HG02938 (cell line): Measurements from ENCODE around the gene AKT3.

Experiments used
- ATAC-seq: cut with Tn5 transposase; IDR thresholded peaks from one replicate; pipeline ENCODE4 v1.9.1; 2021; ENCODE audit warnings: mild to moderate bottlenecking, moderate library complexity; ENCODE audit not compliant: unreplicated experiment

Gene AKT3

GRCh38 chr1:243493156-243494129, 356.6 kb downstream of the AKT3 start:
- ATAC-seq = no peak

DNA sequence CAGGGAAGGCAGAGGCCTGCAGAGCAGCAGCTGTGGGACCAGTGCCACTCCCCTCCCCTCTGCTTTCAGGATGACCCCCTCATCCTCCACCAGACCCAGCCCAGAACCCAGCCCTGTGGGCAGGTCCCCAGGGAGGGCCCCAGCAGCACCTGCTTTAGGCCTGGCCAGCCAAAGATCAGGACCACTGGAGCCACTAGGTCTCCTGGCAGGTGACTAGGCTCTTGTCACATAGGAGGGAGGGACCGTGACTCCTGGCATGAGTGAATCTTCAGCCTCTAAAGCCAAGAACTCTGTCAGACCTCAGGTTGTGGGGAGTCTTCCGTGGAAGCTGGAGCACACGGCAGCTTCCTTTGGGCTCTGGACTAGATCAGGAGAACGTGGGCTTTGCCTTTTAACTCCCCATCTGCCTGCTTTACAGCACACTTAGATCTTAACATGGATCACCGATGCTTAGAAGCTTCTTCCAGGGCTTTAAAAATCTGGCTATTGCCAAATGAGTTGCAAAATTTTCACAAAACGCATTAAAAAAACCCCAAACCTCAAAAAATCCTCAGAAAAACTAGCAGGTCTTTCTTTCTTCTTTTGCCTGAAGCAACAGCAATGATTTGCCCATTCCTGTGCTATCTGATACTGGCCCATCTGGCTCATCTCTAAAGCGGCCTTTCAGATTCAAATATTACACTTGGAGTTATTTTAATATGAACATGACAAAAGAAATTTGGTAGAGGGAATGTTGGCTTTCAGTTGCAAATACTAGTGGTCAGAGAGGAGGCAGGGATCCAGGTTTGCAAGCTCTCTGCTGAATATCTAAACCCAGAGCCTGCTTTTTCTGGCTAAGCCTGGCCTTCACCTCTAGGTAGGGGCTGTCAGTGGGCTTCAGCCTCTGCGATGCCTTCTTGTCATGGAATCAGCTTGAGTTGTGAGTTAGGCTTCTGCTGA, 359.0 kb downstream of the AKT3 start:
- ATAC-seq = no peak

DNA sequence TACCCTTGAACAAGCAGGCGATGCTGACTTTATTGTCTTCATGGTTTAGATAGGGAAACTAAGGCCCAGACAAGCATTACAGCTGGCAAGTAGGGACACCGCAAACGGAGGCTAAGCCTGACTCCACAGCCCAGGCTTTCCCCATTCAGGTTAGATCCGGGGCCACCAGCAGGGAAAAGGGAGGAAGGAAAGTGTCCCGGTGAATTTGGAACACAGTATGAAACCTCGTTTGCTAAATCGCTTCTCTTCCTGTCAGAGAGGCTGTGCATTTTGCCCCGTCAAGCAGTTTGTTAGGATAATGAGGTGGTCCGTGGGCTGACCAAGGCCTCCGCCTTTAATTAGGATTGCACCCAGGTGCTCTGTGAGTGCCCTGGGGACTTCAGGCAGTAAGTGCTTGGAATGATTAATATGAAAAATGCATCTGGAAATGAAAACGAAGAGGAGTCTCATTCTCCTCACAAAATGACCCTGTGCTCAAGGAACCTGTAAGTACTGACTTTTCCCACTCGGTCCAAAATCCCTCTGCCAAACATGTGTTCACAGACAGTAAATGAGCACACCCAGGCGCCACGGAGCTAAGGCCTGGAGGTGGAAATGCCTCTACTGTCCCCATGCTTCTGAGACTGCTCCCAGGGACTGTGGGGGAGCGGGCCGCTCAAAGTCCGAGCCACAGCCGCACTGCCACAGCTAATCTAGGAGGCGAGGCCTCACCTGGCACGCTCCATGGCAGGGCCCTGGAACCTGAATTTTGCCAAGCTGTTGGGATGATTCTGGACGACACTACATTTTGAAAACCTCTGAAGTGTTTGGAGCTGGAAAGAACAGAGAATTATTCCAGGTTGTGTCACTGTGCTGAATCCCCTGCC, 360.1 kb downstream of the AKT3 start:
- ATAC-seq = no peak

DNA sequence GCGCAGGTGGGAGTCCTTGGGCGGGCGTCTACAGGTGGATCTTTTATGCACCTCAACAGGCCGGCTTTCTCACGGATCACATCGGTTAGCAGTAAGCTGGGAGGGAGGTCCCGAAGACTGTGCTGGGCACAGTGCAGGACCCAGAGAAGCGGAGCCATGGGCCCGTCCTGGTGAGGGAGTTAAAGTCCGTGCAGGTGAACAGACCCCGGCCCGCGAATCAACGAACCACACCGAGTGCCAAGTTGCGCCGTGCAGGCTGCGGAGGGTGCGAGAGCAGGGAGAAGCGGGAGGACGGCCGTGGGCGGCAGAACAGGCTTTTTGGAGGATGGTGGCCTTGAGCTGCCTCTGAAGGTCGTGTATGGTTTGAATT, 360.9 kb downstream of the AKT3 start:
- ATAC-seq = no peak

DNA sequence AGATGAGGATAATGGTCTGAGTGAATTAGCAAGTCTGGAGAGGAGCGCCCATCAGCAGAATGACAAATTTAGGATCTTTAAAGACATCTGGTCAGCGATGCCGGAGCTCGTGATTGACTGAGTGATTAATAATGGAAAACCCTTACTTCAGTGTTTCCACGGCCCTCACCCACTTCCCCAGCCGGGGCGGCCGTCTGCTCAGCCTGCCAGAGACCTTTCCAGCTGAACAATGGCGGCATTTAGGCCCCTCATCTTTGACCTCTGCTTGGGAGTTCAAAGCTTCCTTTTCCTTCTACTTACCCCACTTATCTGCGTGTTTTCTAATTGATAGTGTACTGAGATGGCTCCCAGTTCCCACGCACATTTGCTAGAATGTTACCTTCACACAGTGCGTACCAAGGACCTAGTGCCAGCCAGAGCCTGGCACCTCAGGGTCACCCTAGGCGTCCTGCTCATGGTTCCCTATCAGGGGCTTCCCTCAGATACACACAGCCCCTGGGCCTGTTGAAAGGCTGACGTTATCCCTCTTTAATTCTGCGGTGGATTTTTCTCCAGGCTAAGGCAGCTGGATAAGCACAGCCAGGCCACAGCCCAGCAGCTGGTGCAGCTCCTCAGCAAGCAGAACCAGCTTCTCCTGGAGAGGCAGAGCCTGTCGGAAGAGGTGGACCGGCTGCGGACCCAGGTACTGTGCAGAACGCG, 361.4 kb downstream of the AKT3 start:
- no peak for ATAC-seq

DNA sequence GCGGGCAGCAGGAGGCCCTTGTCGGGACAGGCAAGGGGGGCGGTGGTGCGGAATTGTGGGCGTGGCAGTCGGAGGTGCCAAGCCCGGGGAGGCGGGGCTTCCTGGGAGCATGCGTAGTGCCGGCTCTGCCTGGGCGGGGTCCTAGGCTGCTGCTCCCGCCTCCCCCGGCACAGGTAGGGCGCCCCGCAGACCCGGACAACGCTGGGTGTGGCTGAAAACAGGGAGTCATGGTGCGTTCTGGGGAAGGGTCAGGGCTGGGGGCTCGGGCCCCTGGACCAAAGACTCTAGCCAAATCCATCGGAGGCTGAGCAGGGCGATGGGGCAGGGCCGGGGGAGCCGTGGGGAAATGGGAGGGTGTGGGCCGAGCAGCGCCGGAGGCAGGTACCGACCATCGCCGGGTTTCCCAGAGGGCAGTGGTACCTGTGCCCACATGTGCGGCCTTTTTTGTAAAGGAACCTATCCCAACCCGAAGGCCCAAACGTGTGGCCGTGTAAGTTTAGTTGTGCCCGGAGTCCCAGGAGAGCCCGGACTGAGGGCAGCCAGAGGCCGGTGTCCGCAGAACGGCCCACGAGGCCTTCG, 362.3 kb downstream of the AKT3 start:
- ATAC-seq = no peak

DNA sequence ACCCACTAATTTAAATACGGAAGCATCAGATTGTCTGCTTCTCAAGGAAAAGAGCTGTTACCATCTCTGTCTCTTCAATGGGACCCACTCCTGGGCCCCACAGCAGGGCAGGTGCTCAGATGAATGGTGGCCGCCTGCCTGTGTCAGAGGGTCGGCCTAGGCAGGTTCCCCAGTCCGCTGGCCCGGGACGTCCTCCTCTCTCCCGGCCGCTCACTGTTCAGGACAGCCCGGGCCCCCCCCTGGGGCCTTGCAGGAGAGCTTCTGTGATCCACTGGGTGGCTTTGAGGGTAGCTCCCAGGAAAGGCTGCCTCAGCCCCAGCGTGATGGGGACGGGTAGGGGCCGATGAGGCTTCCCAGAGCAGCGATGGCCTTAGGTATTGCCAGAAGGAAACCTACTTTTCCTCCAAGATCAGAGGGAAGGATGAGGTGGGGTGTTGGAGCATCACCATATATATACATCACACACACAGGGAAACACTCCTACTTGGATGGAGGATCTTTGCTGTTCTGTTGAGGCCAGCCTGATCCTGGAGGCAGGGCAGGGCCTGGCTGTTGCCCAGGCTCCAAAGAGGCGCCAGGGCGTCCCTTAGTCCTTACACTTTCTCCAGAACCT, 362.9 kb downstream of the AKT3 start:
- no peak for ATAC-seq

DNA sequence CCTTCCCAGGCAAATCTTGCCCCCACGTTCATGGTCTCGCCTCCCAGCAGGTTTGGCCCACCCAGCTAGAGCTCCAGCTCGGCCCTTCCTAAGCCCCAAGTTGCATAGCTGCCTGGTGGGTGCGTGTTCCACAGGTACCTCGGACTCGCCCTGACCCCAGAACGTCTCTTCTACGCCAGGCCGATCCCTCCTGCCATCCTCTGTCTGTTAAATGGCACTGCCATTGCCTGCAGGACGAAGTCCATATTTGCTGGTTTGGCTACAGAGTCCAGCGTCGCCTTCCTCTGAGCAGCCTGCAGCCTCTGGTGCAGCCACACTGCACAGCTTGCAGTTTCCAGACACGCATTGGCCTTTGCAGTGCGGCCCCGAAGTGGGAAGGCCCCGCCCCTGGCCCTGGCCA, 366.1 kb downstream of the AKT3 start:
- no peak for ATAC-seq

DNA sequence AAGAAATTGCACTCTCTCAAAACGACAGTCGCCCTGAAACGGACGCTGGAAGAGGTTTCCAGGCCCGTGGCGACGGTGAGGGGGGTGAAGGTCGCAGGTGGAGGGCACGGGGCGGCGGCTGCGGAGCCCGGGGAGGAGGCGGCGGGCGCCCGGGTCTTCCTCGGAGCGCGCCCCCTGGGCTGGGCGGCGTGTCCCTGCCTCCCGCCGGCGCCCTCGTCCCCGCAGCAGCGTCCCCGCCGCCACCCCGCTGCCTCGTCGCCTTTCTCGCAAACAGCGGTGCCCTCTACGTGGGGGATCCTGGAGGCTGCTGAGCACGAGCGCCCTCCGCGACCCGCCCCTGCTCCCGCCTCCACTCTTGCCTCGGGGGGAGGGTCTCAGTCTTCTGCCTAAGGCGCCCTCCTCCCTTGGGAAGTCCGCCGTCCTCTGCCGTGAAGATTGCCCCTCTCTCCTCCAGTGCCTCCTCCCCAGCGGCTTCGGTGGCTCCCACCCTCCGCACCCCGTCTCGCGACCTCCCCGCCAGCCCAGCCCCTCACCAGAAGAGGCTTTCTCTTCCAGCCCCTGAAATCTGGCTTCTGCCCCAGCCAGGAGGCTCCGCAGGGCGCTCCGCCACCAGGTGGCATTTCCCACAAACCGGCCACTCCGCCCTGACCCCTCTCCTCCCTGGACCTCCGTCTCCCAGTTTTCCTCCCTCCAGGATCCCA, 366.8 kb downstream of the AKT3 start:
- ATAC-seq = no peak

GRCh38 chr1:243482141-243483022, 367.7 kb downstream of the AKT3 start:
- no peak for ATAC-seq

- ATAC-seq = no peak
Measured at GRCh38 chr1:243481101-243481500, 368.9 kb downstream of the AKT3 start.

DNA sequence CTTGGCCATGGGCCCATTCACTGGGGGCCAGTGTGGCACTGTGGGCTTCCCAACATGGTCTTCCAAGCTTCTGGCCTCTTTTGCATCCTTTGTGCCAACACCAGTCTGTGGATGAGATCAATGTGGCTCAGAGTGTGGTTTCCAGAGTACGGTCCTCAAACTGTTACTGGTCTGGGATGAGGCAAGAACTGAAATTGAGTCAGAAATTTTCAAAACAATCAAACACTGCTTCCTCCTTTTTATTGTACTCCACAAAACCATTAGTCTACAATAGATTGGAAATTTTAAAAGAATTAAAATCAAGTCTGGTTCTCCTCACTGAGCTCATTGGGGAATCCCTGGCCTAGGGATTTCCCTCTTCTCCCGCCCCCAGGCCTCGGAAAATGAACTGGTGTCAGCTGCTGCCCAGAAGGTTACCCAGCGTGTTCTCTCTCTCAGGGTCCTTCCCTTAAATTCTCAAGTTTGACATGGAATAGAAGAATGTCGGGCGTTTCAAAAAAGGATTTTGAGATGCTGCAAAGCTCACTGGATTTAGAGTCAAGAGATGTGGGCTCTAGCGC, 372.2 kb downstream of the AKT3 start:
- no peak for ATAC-seq

- no peak for ATAC-seq
Measured at GRCh38 chr1:243475966-243476365, 374.1 kb downstream of the AKT3 start.

DNA sequence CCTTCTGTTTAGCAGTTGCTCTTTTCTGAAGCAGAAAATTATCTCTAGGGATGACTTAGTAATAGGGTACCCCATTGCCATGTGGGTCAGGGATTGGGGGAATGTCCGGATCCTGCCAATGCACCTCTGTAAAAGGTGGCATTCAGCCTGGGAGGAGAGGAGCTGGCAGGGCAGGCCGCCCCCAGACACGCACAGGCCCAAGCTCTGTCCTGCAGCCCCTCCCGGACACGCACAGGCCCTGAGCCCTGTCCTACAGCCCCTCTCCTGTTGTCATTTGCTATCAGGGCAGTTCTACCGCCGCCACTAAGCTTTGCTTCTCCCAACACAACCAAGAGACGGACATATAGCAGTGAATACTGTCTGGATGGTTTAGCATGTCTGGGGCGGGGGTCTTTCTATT, 375.1 kb downstream of the AKT3 start:
- ATAC-seq = no peak

- no peak for ATAC-seq
Measured at GRCh38 chr1:243474136-243474881, 375.7 kb downstream of the AKT3 start.

DNA sequence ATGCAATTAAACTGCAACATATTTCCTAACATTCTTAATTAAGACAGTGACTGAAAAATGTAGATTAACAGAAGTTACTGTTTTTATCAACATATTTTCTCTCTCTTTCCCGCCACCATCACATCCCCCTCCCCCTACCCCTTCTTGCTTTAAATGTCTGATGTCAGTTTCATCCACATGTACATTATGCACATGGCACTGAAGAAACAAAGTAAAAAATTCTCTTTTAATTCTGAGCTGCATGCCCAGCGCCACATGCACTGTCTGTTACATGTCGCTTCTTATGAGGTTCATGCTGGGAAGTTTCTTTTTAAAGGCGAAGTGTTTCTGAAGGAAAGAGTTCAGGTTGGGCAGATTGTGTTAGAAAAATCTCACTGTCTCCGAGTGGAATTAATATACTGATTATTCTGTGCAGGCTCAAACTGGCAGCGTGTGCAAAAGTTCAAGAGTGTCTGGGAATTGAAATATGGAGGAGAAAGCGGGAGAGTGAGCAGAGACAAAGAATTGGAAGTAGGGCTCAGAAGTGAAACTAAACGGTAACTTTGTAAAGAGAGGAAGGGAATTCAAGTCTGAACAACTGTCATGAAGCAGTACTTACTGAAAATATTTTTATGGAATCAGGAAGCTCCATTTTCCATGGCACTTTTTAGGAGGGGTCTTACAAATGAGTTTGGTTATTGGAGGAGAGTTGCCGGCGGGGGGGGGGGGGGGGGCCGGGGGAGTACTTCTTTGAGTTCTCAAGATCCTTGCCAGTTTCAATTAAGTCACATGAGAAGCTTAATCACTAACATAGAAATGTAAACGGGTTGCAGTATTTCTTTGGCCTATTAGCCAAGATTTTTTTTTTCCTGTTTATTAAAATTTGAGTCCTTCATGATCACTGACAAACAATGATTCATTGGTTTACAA, 376.6 kb downstream of the AKT3 start:
- no peak for ATAC-seq
